Esophagus squamous epithelium (tissue), 4 donors: ENCODE data around the gene THBS2.

ENCODE experiments used
- POLR2A ChIP-seq, 4 donors: fragments of 450-650 bp; IDR thresholded peaks; one replicate each; pipeline ENCODE4 v1.6.1; 2017; ENCODE audit warnings: antibody characterized with exemption in 4 of 4, mild to moderate bottlenecking in 4 of 4, moderate library complexity in 3 of 4
- TF ChIP-seq, protein P1 (sequence below), 6 experiments: fragments of 450-650 bp in 4 of 6; fragments of 200-600 bp in 2 of 6; sonication (generic) in 2 of 6; IDR thresholded peaks; one replicate each; pipeline ENCODE4 v1.5.1; 2016 to 2019; ENCODE audit warnings: antibody characterized with exemption in 6 of 6, mild to moderate bottlenecking in 4 of 6, moderate library complexity in 4 of 6

DNA sequence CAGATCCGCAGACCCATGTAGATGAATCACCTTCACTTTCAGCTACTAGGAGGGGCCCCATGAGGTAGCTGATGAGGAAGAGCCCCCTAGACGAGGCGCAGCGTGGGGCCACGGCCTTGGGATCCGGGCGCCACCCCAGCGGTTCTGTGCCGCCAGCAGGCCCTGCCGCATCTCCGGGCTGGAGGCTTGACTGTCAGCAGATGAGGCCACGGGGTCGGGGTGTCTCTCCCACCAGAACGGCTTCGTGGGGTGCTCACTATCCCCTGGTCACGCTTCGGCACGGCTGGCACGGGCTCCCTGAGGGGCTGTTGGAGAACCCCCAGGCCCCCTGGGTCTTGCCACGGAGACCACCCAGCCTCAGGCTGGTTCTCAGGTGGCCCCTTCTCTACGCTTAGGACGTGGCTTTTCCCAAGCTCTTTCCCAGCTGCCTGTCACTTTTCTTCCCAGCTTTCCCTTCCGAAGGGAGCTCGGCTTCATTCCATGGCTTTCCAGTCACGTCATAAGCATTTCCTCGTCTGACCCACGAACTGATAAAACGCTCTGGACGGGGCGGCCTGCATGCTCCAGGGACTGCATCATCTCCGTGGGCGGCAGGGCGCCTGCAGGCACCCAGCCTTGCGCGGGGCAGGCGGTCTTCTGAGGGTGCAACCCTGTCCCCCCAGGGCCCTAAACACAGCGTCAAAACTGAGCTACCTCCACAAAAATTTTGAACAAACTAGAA is 85.9 kb downstream of the THBS2 start:
- TF ChIP-seq, protein P1, sequence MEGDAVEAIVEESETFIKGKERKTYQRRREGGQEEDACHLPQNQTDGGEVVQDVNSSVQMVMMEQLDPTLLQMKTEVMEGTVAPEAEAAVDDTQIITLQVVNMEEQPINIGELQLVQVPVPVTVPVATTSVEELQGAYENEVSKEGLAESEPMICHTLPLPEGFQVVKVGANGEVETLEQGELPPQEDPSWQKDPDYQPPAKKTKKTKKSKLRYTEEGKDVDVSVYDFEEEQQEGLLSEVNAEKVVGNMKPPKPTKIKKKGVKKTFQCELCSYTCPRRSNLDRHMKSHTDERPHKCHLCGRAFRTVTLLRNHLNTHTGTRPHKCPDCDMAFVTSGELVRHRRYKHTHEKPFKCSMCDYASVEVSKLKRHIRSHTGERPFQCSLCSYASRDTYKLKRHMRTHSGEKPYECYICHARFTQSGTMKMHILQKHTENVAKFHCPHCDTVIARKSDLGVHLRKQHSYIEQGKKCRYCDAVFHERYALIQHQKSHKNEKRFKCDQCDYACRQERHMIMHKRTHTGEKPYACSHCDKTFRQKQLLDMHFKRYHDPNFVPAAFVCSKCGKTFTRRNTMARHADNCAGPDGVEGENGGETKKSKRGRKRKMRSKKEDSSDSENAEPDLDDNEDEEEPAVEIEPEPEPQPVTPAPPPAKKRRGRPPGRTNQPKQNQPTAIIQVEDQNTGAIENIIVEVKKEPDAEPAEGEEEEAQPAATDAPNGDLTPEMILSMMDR (IDR thresholded peaks at IDR 0.05), result no peak
- TF ChIP-seq POLR2A (IDR thresholded peaks at IDR 0.05), result no peak
